GM12864 (cell line): Measurements from ENCODE around the gene SCAF11.

Experiments used
- DNase-seq: peaks from one replicate; pipeline ENCODE4 v3.0.0-alpha.2; 2011; ENCODE audit warnings: low read depth
- H3K4me3 ChIP-seq: 2 replicates; pipeline ENCODE4 v1.5.1; 2011; ENCODE audit warnings: mild to moderate bottlenecking, low read depth, low read length, control low read depth
- TF ChIP-seq, protein P1 (sequence below): IDR thresholded peaks from 2 replicates; pipeline ENCODE4 v1.5.1; 2011; ENCODE audit warnings: low read depth, mild to moderate bottlenecking, moderate library complexity, low read length, control low read depth, inconsistent platforms; ENCODE audit errors: missing control alignments

SCAF11 gene

DNA sequence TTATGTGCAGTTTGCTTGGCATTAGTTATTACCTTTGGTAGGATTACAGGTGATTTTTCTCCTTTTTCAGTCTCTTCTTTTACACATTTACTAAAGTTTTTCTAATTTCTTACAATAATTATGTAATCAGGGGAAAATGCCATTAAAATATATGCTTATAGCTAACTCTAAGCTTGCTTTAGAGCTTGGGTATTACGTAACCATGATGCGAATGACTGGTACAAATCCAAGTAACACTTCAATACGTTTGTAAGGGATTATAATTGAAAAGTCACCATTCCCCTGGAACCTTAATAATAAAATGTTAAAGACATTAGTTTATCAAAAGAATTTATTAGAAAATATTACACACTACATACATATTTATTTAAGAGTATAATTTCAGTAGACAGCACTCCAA lies 71.6 kb downstream of the SCAF11 start:
- H3K4me3 ChIP-seq = no peak overlapping the region
- no peak for DNase-seq
- TF ChIP-seq, protein P1, sequence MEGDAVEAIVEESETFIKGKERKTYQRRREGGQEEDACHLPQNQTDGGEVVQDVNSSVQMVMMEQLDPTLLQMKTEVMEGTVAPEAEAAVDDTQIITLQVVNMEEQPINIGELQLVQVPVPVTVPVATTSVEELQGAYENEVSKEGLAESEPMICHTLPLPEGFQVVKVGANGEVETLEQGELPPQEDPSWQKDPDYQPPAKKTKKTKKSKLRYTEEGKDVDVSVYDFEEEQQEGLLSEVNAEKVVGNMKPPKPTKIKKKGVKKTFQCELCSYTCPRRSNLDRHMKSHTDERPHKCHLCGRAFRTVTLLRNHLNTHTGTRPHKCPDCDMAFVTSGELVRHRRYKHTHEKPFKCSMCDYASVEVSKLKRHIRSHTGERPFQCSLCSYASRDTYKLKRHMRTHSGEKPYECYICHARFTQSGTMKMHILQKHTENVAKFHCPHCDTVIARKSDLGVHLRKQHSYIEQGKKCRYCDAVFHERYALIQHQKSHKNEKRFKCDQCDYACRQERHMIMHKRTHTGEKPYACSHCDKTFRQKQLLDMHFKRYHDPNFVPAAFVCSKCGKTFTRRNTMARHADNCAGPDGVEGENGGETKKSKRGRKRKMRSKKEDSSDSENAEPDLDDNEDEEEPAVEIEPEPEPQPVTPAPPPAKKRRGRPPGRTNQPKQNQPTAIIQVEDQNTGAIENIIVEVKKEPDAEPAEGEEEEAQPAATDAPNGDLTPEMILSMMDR = no peak

DNA sequence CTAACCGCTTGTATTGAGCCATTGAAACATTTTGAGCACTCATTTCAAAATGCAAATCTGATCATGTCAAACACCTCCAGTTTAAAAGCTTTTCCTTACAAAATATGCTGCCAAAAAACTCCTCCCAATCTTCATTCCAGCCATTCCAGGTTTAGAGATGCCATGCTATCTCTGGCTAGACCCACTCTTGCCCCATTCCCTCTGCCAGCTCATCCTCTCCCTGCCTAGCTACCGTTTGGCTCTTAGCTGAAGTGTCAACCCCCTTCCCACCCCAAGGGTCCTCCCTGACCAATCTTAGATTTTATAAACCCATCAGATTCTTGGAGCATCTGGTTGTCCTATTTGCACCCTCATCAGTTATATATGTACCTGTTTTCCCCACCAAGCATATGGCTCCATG lies 75.0 kb downstream of the SCAF11 start:
- DNase-seq = no peak
- TF ChIP-seq, protein P1 = no peak
- H3K4me3 ChIP-seq = no peak overlapping the region

DNA sequence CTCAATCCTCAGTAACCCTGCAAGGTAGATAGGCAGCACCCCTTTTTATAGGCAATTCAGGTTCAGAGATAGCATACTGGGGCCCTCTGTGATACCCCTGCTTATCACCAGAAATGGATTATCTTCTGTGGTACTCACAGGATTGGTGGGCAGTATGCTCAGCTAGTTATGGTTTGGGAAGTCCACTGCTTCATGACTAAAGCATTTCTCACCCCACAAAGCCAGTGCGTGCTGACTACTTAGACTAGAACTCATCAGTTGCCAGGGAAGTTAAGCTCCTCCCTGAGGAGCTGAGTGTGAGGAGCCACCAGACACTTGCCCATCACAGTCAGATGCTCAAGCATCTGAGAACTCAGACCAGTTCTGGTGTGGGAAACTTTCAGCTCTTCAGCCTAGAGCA lies 76.3 kb downstream of the SCAF11 start:
- DNase-seq = no peak
- H3K4me3 ChIP-seq = no peak overlapping the region
- TF ChIP-seq, protein P1 = no peak

DNA sequence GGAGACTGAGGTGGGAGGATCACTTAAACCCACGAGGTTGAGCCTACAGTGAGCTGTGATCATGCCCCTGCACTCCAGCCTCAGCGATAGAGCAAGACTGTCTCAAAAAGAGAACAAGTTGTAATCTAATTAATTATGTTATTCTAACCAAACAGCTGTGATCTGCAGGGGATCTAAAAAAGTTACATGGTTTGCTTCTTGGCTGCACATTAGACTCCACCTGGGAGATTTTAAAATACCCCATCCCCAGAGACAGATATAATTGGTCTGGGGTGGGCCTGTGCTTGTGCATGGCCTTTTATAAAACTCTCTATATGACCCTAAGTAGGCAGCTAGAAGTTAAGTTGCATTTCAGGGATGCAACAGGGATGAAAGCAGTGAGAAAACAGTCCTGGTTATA lies 76.7 kb downstream of the SCAF11 start:
- TF ChIP-seq, protein P1 = no peak
- H3K4me3 ChIP-seq = no peak overlapping the region
- DNase-seq = no peak

DNA sequence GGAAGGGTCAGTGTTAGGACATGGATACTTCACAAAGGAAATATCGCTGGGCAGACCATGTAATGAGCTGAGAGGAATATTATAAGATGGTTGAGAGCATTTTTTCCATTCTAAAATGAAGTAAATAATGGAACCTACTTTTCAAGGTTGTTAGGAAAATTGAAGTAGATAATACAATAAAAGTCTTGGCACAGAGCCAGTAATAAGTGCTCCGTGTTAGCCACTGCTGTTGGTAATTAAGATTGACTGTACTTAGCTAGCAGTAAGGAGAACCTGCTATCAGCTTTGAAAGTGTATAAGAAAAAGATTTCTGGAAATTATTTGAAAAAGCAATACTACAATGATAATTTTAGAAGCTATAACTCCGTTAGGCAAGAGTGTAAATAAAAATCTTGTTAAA lies 77.6 kb downstream of the SCAF11 start:
- no peak overlapping the region for H3K4me3 ChIP-seq
- TF ChIP-seq, protein P1 = no peak
- no peak for DNase-seq

DNA sequence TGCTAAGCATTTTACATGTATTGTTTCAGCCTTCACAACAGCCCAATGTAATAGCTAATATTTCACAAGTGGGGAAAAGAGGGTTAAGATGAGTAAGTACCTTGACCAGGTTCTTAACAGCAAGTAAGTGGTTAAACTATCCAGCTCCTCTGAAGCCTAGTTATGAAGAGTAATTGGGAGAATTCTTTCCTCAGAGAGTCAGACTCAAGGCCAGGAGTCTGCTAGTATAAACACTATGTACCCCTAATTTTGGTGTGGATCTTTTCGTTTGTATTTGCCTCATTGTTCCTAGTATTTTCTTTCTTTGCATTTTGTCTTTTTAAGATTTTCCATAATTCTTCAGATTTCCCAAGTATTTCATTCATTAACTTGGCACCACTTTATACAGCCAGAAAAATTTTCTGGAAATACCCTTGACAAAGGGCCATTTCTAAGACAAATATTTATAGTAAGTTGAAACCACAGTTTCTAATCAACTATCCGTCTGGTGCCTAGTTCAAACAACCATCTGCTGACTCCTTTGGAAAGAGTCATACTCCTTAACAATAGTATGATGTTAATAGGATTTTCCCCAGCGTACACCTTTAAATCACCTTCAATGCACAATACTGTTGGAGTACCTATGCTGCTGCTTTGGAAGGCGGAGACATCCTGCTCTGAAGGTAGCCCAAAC lies 81.2 kb downstream of the SCAF11 start:
- TF ChIP-seq, protein P1 = no peak
- no peak overlapping the region for H3K4me3 ChIP-seq
- no peak for DNase-seq

DNA sequence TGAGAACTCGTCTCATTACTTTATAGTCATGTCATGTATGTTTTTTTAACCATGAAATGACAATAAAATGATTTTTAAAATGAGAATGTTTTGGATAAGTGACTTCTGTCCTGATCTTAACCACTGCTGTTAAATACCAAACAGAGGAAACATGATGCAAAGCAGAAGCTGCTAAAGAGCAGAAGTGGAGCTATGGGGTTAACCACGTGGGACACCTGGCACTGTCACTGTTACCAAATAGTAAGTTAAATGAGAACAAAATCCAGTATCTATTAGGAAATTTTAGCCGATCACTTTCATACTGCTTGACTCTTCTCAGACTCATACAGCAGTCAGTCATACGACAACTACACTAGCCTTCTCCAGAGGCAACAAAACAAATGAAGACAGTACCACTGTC lies 82.4 kb downstream of the SCAF11 start:
- TF ChIP-seq, protein P1 = no peak
- H3K4me3 ChIP-seq = no peak overlapping the region
- DNase-seq = peak; percentile 12
